Endothelial cell of hepatic sinusoid (primary cell): ENCODE data around the gene SIK3.
"Not testable (repeated sequence)": the region's sequence is repeated elsewhere in the genome, so short reads cannot be mapped to it uniquely, and the experiment has no call there.

ENCODE experiments used
- in situ Hi-C: cut with HindIII; loops from 2 replicates; pipeline ENCODE4 v1.10.0; 2017; ENCODE audit warnings: low sequenced_read_pairs

Gene SIK3

GRCh38 chr11:117098269-117099232 lies at the start of gene SIK3:
TSS of gene SIK3 (minus strand) at chr11:117098428. CDS start at chr11:117098415, 13 bp downstream.
- in situ Hi-C loops: loop anchor here (5.0 to 10.0 kb wide), 2 partner anchors 136 to 204 kb away; no protein-coding TSS in a partner anchor

- in situ Hi-C loops: no loop called here
Measured at GRCh38 chr11:117146521-117146920, 48.3 kb upstream of the SIK3 start.

GRCh38 chr11:117145393-117145761 lies 47.1 kb upstream of the SIK3 start:
- in situ Hi-C loops: no loop called here

GRCh38 chr11:117144477-117145392 lies 46.5 kb upstream of the SIK3 start:
- in situ Hi-C loops: no loop called here

- in situ Hi-C loops: no loop called here
Measured at GRCh38 chr11:117143871-117144476, 45.7 kb upstream of the SIK3 start, which contains the start of gene PAFAH1B2. TSS of gene PAFAH1B2 (plus strand) at chr11:117144287. CDS start at chr11:117152448, 8,161 bp downstream.

GRCh38 chr11:117143390-117143789 lies 45.2 kb upstream of the SIK3 start:
- in situ Hi-C loops: no loop called here

DNA sequence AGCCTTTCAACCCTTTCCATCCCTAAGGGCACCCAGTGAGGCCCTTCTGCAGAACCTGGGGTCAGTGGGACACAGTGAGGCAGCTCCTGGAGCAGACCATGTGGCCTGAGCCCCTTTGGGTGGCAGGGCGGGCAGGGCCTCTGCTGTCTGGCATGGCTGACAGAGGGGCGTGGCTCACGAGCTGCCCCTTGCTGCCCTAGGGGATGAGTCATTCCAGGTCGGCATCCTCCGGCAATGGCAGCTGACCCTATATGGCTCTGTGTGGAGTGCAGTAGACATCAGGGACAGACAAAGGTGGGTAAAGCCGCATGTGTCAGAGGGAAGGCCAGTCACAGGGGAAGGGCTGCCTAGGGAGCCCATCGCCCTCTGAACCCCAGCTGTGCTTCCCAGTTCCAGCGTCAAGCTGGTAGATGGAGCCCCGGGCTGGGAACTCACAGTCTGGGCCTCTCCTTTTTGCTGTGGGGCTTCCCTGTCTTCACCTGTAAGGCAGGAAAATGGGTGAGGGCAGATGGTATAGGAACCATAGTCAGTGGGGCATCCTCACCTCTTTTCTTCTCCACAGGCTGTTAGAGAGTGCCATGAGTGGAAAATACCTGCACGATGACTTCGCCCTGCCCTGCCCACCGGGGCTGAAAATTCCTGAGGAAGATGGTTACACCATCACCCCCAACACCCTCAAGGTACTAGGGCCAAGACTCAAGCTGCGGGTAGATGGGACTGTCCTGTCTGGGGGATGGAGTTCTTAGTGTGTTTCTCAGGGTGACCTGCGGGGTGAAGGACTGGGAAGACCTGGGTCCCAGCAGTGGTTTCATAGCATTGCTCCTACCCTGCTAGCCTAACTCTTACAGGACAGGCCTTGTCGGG lies 39.2 kb upstream of the SIK3 start:
- in situ Hi-C loops: not testable (repeated sequence)

DNA sequence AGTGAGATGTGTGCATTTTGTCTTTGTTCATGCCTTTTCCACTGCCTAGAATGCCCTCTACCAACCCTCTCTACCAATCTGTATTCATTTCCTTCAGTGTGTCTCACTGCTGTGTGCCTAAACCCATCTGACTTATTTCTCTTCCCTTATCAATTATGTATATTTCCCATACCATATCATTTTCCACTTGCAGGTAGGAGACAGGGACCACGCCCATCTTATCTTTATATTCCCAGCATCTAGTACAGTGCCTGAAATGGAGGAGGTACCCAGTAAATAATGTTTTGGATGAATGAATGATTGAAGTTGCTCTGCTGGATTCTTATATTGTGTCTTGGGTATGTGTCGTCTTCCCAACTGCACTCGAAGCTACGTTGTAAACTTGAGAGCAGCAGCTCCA lies 36.8 kb upstream of the SIK3 start:
- in situ Hi-C loops: not testable (repeated sequence)

DNA sequence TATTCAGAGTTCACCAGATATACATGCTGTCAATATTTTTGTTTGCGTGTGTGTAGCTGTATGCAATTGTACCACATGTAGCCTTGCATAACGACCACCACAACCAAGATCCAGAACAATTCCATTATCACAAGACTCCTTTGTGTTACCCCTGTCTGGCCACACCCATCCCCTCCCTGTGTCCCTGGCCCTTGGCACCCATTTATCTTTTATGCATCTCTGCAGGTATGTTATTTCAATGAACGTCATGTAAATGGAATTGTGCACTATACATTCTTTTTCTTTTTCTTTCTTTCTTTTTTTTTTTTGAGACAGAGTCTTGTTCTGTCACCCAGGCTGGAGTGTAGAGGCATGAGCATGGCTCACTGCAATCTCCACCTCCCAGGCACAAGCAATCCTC lies 36.2 kb upstream of the SIK3 start:
- in situ Hi-C loops: no loop called here

DNA sequence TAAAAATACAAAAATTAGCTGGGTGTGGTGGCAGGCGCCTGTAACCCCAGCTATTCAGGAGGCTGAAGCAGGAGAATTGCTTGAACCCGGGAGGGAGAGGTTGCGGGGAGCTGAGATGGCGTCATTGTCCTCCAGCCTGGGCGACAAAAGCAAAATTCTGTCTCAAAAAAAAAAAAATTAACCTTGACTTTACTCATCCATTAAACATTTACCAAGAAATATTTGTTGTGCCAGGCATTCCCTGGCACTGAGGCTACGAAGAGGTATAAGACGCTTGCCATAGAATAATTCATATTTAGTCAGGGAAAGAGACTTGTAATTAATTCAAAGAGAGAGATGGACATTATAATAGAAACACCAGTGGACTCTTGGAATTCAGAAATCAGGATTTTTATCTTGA lies 32.7 kb upstream of the SIK3 start:
- in situ Hi-C loops: no loop called here

DNA sequence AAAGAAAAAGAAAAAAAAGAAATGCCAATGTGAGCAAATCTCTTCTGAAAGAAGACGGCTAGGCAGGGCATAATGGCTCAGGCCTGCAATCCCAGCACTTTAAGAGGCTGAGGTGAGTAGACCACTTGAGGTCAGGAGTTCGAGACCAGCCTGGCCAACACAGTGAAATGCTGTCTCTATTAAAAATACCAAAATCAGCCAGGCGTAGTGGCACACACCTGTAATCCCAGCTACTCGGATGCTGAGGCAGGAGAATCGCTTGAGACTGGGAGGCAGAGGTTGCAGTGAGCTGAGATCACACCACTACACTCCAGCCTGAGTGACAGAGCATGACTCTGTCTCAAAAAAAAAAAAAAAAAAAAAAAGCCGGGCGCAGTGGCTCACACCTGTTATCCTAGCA lies 32.2 kb upstream of the SIK3 start:
- in situ Hi-C loops: not testable (repeated sequence)

- in situ Hi-C loops: loop anchor here (5.0 kb wide), 1 partner anchor 74 kb away; no protein-coding TSS in a partner anchor
Measured at GRCh38 chr11:117128289-117128688, 30.1 kb upstream of the SIK3 start.

DNA sequence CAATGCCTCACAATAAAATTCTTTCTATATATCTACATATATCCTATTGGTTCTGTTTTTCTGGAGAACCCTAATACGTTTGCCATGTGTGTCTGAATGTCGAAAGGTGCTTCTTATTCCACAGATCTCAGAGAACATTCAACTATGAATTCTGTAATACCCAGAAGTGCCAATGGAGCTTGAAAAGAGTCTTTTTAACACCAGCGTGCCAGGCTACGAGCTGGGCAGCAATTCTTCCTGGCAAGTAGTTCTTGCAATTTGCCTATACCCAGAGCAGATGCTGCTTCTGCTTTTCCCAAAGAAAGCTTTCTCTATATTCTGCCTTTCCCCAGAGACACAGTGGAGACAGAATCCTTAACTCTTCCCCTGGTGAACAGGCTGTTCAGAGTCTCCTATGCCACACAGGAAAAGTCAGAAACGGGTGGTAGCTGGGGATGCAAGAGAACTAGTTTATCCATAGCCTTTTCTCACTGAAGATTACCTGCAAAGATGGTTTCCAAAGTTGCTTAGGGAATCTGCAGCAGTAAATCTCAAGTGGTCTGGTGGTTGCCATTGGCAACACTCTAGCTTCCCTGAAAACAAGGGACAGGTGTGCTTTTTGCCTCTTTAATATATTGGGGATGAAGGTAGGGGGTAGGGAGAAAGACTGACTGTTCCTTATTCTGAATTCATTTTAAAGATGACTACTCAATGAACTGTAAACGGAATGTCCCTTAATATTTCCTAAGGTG lies 29.1 kb upstream of the SIK3 start:
- in situ Hi-C loops: loop anchor here (5.0 kb wide), 1 partner anchor 75 kb away; no protein-coding TSS in a partner anchor

DNA sequence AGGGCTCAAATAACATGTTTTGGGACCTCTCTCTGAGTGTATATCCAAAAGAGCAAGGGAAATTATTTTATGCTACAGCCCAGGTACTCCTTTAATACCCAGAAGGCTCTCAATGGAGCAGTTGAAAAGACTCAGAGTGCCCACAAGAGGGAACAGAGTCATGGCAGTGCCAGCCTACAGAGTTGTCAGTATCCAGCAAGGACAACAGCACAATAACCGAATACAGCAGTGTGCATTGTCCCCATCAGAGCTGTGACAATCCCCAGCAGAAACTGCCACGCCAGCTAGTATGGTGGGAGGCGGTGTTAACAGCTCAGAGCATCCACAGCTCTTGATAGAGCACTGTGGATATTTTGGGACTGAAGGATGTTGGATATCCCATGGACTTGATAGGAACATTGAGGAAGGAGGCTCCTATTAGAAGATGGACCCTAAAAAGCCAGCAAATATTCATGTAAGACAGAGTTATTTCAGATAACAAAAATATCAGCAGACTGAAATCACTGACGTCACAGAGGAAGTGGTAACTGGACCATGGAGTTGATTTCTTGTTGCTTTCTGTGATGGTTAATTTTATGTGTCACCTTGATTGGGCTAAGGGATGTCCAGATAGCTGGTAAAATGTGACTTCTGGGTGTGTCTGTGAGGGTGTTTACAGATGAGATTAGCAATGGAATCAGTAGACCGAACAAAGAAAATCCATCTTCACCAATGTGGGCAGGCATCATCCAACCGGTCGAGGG lies 28.2 kb upstream of the SIK3 start:
- in situ Hi-C loops: loop anchor here (5.0 kb wide), 1 partner anchor 76 kb away; no protein-coding TSS in a partner anchor

DNA sequence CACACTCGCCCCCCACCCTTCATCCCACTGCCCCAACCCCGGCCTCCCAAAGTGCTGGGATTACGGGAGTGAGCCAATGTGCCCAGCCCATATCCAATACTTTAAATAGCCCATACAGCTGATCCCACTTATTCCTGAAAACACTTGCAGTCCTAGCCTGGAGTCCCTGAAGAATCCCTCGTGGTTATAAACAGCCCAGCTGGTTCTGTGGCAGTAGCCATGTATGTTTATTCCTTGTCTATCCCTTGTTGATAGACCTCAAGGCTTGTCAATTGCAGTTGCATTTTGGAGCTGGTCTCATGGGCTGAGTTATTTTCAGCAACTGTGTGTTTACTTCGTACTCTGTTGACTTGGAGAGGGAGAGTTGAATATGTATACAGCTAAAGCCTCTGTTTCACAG lies 24.3 kb upstream of the SIK3 start:
- in situ Hi-C loops: no loop called here

DNA sequence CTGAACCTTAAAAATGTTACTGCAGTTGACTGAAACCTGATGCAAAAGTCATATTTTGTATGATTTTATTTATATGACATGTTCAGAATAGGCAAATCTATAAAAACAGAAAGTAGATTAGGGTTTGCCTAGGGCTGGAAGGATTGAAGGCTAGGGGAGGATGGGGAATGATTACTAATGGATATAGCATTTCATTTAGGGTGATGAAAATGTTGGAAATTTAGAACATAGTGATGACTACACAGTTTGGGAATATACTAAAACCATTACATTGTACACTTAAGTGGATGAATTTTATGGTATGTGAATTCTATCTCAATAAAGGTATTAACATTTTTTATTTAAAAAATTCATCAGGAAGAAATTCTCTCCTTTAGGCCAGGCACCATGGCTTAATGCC lies 22.9 kb upstream of the SIK3 start:
- in situ Hi-C loops: no loop called here

DNA sequence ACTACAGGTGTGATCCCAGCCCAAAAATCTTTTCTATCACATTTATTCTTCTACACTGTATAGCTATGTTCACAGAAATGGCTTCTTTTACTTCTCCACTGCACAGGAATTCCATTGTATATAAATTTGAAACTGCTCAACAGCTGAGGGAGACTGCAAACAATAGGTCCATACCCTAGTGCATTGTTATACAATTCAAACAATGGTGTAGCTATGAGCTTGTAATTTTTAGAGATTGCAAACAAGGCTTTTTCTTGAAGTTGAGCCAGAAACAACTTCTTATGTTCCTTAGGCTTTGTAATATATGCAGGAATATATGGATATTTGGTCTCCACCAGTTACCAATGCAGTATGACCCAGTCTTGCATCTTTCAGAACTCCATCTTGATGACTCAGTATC lies 19.5 kb upstream of the SIK3 start:
- in situ Hi-C loops: no loop called here

- in situ Hi-C loops: not testable (repeated sequence)
Measured at GRCh38 chr11:117112939-117113338, 14.7 kb upstream of the SIK3 start.
